Measurements from ENCODE around the gene MUC5AC.

- TF ChIP-seq, protein P1, sequence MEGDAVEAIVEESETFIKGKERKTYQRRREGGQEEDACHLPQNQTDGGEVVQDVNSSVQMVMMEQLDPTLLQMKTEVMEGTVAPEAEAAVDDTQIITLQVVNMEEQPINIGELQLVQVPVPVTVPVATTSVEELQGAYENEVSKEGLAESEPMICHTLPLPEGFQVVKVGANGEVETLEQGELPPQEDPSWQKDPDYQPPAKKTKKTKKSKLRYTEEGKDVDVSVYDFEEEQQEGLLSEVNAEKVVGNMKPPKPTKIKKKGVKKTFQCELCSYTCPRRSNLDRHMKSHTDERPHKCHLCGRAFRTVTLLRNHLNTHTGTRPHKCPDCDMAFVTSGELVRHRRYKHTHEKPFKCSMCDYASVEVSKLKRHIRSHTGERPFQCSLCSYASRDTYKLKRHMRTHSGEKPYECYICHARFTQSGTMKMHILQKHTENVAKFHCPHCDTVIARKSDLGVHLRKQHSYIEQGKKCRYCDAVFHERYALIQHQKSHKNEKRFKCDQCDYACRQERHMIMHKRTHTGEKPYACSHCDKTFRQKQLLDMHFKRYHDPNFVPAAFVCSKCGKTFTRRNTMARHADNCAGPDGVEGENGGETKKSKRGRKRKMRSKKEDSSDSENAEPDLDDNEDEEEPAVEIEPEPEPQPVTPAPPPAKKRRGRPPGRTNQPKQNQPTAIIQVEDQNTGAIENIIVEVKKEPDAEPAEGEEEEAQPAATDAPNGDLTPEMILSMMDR (IDR thresholded peaks at IDR 0.05; ENCODE audit: low read depth, low read length): no peak
- TF ChIP-seq EZH2phosphoT487 (IDR thresholded peaks at IDR 0.05; ENCODE audit: low read depth): no peak
These were observed 77.7 kb downstream of the MUC5AC start for GRCh38 chr11:1235306-1235900.
